Nephron (organoid): Measurements from ENCODE around the gene RGS6.

ENCODE experiments used
- H3K27ac Mint-ChIP-seq, 3 experiments: 2 replicates each; pipeline ENCODE4 v1.8.0; 2020; ENCODE audit warnings: mixed read lengths in 3 of 3, mild to moderate bottlenecking in 2 of 3, moderate library complexity in 1 of 3
- H3K27me3 Mint-ChIP-seq: 2 replicates; pipeline ENCODE4 v1.8.0; 2021; ENCODE audit warnings: low read depth, mild to moderate bottlenecking, moderate library complexity, mixed read lengths
- H3K36me3 Mint-ChIP-seq: 2 replicates; pipeline ENCODE4 v1.8.0; 2020; ENCODE audit warnings: low read depth, mixed read lengths
- H3K4me1 Mint-ChIP-seq: 2 replicates; pipeline ENCODE4 v1.8.0; 2020; ENCODE audit warnings: mixed read lengths
- H3K4me3 Mint-ChIP-seq, 3 experiments: 2 replicates each; pipeline ENCODE4 v1.8.0; 2020; ENCODE audit warnings: mild to moderate bottlenecking in 3 of 3, mixed read lengths in 3 of 3, moderate library complexity in 2 of 3
- H3K9me3 Mint-ChIP-seq: 2 replicates; pipeline ENCODE4 v1.8.0; 2020; ENCODE audit warnings: mixed read lengths
- TF ChIP-seq, protein P1 (sequence below), 3 experiments: fragments of 200-600 bp; sonication (generic); IDR thresholded peaks; one replicate each; pipeline ENCODE4 v1.5.0; 2021; ENCODE audit warnings: antibody characterized with exemption in 3 of 3; ENCODE audit not compliant: unreplicated experiment in 3 of 3

Gene RGS6

DNA sequence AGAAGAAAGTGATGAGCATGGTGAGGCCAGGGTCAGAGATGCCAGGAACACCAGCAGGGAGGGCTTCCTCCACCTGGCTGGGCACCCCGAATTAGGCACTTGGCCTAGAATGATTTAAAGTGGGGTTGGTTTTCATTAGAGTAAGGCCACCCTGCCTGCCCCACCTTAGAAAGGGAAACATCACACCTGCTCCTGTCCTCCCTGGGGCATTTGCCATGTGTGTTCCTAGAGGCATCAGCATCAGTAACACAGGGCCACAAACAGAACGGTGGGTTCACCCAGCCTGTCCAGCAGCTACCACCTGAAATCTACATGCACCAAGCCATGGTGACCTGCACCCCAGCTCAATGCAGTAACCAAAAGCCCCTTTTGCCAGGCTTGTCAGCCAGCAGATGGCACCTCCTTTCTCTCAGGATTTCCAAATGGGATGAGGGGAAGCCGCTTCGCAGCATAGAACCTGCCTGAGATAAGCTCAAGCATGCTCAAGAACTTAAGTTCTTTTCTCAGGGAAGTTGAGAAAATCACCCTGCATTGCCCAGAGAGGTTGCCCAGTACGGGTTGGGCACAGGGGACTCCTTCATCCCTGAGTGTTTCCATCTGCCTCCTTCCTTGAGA is 622.9 kb downstream of the RGS6 start:
- no peak overlapping the region for H3K27ac Mint-ChIP-seq
- H3K4me3 Mint-ChIP-seq, result no peak overlapping the region
- H3K27me3 Mint-ChIP-seq, result no peaks in the 10 kb centered on the region
- H3K36me3 Mint-ChIP-seq, result no peaks in the 10 kb centered on the region
- no peaks in the 10 kb centered on the region for H3K9me3 Mint-ChIP-seq
- TF ChIP-seq, protein P1, sequence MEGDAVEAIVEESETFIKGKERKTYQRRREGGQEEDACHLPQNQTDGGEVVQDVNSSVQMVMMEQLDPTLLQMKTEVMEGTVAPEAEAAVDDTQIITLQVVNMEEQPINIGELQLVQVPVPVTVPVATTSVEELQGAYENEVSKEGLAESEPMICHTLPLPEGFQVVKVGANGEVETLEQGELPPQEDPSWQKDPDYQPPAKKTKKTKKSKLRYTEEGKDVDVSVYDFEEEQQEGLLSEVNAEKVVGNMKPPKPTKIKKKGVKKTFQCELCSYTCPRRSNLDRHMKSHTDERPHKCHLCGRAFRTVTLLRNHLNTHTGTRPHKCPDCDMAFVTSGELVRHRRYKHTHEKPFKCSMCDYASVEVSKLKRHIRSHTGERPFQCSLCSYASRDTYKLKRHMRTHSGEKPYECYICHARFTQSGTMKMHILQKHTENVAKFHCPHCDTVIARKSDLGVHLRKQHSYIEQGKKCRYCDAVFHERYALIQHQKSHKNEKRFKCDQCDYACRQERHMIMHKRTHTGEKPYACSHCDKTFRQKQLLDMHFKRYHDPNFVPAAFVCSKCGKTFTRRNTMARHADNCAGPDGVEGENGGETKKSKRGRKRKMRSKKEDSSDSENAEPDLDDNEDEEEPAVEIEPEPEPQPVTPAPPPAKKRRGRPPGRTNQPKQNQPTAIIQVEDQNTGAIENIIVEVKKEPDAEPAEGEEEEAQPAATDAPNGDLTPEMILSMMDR (IDR thresholded peaks at IDR 0.05; ENCODE audit: unreplicated experiment in 3 of 3), result no peak
- peaks cover 37% of the 10 kb centered on the region for H3K4me1 Mint-ChIP-seq

DNA sequence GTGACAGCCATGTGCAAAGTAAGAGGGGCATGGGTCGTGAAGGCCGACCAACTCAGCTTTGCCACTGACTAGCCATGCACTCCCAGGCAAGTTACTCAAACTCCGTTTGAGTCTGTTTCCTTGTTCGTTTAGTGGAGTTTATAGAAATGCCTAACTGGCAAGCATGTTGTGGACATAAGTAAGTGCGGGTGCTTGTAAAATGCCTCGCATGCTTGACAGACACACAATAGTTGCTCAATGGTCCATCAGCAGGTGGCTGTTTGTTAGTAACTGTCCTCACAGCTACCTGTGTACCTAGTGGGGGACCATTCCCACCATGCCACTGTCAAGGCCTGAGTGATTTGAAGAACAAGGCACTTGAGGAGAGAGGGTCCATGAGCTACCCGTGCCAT is 623.4 kb downstream of the RGS6 start:
- Mint-ChIP-seq H3K9me3 (no peaks in the 10 kb centered on the region), H3K36me3 (no peaks in the 10 kb centered on the region), H3K4me1 (peaks cover 34% of the 10 kb centered on the region), H3K27ac (no peak overlapping the region), H3K27me3 (no peaks in the 10 kb centered on the region), H3K4me3 (no peak overlapping the region)
- TF ChIP-seq, protein P1 (IDR thresholded peaks at IDR 0.05; ENCODE audit: unreplicated experiment in 3 of 3), result no peak

DNA sequence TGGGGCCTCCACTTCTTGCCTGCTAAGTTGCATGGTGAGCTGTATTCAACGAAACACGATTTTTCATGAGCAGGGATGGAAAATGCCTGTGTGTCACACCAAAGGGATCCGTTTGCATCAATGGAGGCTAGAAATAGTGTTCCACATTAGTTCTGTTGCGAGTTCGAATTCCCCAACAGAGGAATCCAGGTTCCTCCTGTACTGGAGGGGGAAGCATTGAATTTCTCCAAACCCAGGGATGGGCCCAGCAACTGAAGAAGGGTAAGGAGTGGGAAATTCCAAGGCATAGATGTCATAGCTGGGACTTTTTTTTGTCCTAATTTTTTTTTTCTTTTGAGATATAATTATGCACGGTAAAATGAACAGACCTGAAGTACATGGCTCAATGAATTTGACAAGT is 625.4 kb downstream of the RGS6 start:
- Mint-ChIP-seq H3K9me3 (no peaks in the 10 kb centered on the region), H3K27ac (no peak overlapping the region), H3K4me1 (peaks cover 31% of the 10 kb centered on the region), H3K27me3 (peaks cover 3% of the 10 kb centered on the region), H3K4me3 (no peak overlapping the region), H3K36me3 (no peaks in the 10 kb centered on the region)
- TF ChIP-seq, protein P1 (IDR thresholded peaks at IDR 0.05; ENCODE audit: unreplicated experiment in 3 of 3), result no peak

DNA sequence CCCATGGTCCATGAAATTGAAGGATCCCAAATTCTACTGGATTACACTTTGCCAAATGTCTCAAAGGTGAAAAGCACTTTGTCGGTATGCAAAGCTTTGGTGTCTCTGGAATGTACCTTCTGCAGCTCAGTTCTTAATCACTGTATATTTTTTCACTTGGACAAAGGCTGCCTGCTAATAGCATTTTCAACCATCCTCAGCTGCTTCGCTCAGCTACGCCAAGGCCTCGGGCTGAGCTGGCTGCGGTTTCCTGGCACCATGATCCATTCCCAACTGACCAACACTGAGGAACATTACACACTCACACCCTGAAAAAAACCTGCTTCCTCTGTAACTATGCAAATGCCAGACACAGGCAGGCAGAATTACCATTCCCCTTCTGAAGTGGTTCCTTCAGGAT is 626.5 kb downstream of the RGS6 start:
- no peaks in the 10 kb centered on the region for H3K9me3 Mint-ChIP-seq
- no peak overlapping the region for H3K4me3 Mint-ChIP-seq
- peak overlapping the region in 1 of 3 experiments; percentile 26 for H3K27ac Mint-ChIP-seq
- no peaks in the 10 kb centered on the region for H3K36me3 Mint-ChIP-seq
- TF ChIP-seq, protein P1 (IDR thresholded peaks at IDR 0.05; ENCODE audit: unreplicated experiment in 3 of 3), result no peak
- H3K4me1 Mint-ChIP-seq, result peaks cover 22% of the 10 kb centered on the region
- peaks cover 3% of the 10 kb centered on the region for H3K27me3 Mint-ChIP-seq

DNA sequence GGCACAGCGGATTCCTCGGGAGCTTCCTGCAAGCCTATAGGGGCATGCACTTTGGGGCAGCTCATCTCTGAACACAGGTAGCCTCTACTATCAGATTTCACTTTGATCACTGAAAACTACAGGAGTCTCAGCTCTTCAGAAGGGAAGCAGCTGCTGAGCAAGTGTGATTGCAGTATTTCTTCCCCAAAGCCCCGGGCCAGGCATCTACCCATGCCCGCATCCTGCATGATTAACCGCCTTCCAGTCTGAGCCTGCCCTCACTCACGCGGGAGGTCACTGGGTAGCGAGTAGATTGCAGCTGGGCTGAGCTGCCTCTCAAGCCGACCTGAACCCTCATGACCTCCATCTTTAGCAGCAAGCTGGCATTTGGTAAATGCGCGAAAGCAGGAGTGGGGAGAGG is 627.0 kb downstream of the RGS6 start:
- peaks cover 3% of the 10 kb centered on the region for H3K27me3 Mint-ChIP-seq
- no peak overlapping the region for H3K4me3 Mint-ChIP-seq
- TF ChIP-seq, protein P1 (IDR thresholded peaks at IDR 0.05; ENCODE audit: unreplicated experiment in 3 of 3), result no peak
- H3K36me3 Mint-ChIP-seq, result no peaks in the 10 kb centered on the region
- H3K27ac Mint-ChIP-seq, result peak overlapping the region in 1 of 3 experiments; percentile 26
- H3K9me3 Mint-ChIP-seq, result no peaks in the 10 kb centered on the region
- peaks cover 19% of the 10 kb centered on the region for H3K4me1 Mint-ChIP-seq

DNA sequence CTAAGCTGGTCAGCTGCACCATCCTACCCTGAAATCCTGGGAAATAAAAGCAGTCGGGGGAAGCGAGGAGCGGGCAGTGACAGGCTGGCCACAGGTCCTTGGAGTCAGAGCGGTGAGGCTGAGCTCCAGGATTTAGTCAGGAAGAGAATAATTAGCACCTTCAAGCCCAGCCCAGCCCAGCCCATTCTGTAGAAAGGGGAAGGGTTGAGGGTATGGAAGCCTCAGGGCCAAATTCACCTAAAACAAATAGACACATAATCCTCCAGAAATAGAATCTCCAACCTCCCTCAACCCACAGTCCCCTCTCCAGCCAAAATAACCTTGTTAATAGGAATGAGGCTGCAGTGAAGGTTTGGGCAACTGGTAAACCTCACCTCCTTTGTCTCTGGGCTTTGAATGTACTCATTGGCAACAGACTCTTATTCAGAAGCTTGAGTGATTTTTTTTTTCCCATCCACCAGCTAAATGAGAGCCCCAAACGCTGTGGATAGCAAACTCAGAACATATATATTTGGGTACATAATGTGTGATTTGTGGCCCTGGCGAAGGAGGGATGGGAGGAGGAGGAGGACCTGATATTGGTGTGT is 627.5 kb downstream of the RGS6 start:
- no peak overlapping the region for H3K4me3 Mint-ChIP-seq
- no peaks in the 10 kb centered on the region for H3K9me3 Mint-ChIP-seq

More for the DNA sequence above, 627.5 kb downstream of the RGS6 start:
- Mint-ChIP-seq H3K36me3 (no peaks in the 10 kb centered on the region), H3K27me3 (peaks cover 3% of the 10 kb centered on the region), H3K27ac (no peak overlapping the region), H3K4me1 (peaks cover 19% of the 10 kb centered on the region)
- TF ChIP-seq, protein P1 (IDR thresholded peaks at IDR 0.05; ENCODE audit: unreplicated experiment in 3 of 3), result no peak
